B cell (primary cell): ENCODE results near the gene MYO16. TPM values are rescaled to one million over a fixed set of nuclear protein-coding genes. Genes with fewer than 3 reads are reported as not detected.

Experiments
- ATAC-seq: fragments of 200-7000 bp; cut with Tn5 transposase; one replicate; pipeline ENCODE4 v1.10.0; 2021; ENCODE audit warnings: low read depth, mild to moderate bottlenecking, moderate number of reproducible peaks, moderate library complexity
- CTCF ChIA-PET: fragments of 350-600 bp; sonication (Branson Sonifier 250); formaldehyde crosslinking; loops from one replicate; lab custom pipeline; 2021; ENCODE audit warnings: antibody characterized with exemption, inconsistent platforms; lab: Charles Lee
- POLR2A ChIA-PET: fragments of 350-600 bp; sonication (Branson Sonifier 250); formaldehyde crosslinking; loops from one replicate; lab custom pipeline; 2021; ENCODE audit warnings: antibody characterized with exemption; lab: Charles Lee
- DNase-seq: peaks from one replicate; pipeline ENCODE4 v3.0.0; 2013
- H2AFZ ChIP-seq: 2 replicates; pipeline ENCODE4 v1.6.1; 2012; ENCODE audit warnings: mild to moderate bottlenecking, low read depth, low read length; ENCODE audit not compliant: insufficient read depth, poor library complexity, severe bottlenecking
- H3K27ac ChIP-seq, 2 donors: 1 replicate in 1 of 2; 2 replicates in 1 of 2; pipeline ENCODE4 v1.5.1; 2012 to 2013; ENCODE audit warnings: low read length in 2 of 2, mild to moderate bottlenecking in 2 of 2, moderate library complexity in 1 of 2
- H3K27me3 ChIP-seq, 4 experiments: fragments of 200-600 bp in 1 of 4; sonication (generic) in 1 of 4; replicated peaks in 1 of 4; 1 replicate in 2 of 4; 2 replicates in 2 of 4; pipeline versions ENCODE4 v1.6.1 to v1.7.0; 2013 to 2016; ENCODE audit warnings: low read length in 3 of 4, mild to moderate bottlenecking in 2 of 4, mixed read lengths in 1 of 4, moderate library complexity in 1 of 4; ENCODE audit not compliant: insufficient read depth in 4 of 4, control insufficient read depth in 3 of 4; ENCODE audit errors: control extremely low read depth in 1 of 4
- H3K36me3 ChIP-seq, 2 experiments: replicated peaks in 1 of 2; 1 replicate in 1 of 2; 2 replicates in 1 of 2; pipeline versions ENCODE4 v1.6.1 to v1.7.1; 2013; ENCODE audit warnings: low read length in 1 of 2; ENCODE audit not compliant: insufficient read depth in 2 of 2, control insufficient read depth in 1 of 2; ENCODE audit errors: control extremely low read depth in 1 of 2, extremely low read depth in 1 of 2
- H3K4me1 ChIP-seq, 2 donors: fragments of 200-600 bp in 1 of 2; sonication (generic) in 1 of 2; 1 replicate in 1 of 2; 2 replicates in 1 of 2; pipeline versions ENCODE4 v1.5.1 to v1.6.1; 2013 to 2017; ENCODE audit warnings: low read length in 2 of 2; ENCODE audit not compliant: control insufficient read depth in 2 of 2, insufficient read depth in 2 of 2
- H3K4me2 ChIP-seq: replicated peaks from 2 replicates; pipeline ENCODE3; 2012; ENCODE audit warnings: mild to moderate bottlenecking, low read depth, low read length; ENCODE audit not compliant: poor library complexity, severe bottlenecking
- H3K4me3 ChIP-seq, 5 experiments: fragments of 200-600 bp in 1 of 5; sonication (generic) in 1 of 5; 1 replicate in 3 of 5; 2 replicates in 2 of 5; pipeline versions ENCODE4 v1.5.1 to v1.7.0; 2011 to 2016; ENCODE audit warnings: low read length in 4 of 5, mild to moderate bottlenecking in 4 of 5, low read depth in 2 of 5, control low read depth in 1 of 5, moderate library complexity in 1 of 5; ENCODE audit not compliant: insufficient read depth in 1 of 5; ENCODE audit errors: control extremely low read depth in 1 of 5, extremely low read depth in 1 of 5
- H3K79me2 ChIP-seq: fragments of 200-600 bp; sonication (generic); one replicate; pipeline ENCODE4 v1.6.0; 2016; ENCODE audit warnings: low read length; ENCODE audit not compliant: control insufficient read depth, insufficient read depth
- H3K9ac ChIP-seq: fragments of 200-600 bp; sonication (generic); 2 replicates; pipeline ENCODE4 v1.6.1; 2017; ENCODE audit warnings: mild to moderate bottlenecking, low read length, moderate library complexity
- H3K9me3 ChIP-seq, 3 donors: one replicate each; pipeline versions ENCODE4 v1.6.1 to v1.7.1; 2013; ENCODE audit warnings: low read length in 2 of 3; ENCODE audit not compliant: control insufficient read depth in 2 of 3, insufficient read depth in 1 of 3; ENCODE audit errors: control extremely low read depth in 1 of 3
- H4K20me1 ChIP-seq: 2 replicates; pipeline ENCODE4 v1.6.0; 2012; ENCODE audit warnings: mild to moderate bottlenecking, low read length; ENCODE audit not compliant: insufficient read depth, control insufficient read depth, poor library complexity, severe bottlenecking
- H3K27ac Mint-ChIP-seq: one replicate; pipeline ENCODE4 v1.8.0; 2021; ENCODE audit warnings: mixed read lengths
- H3K27me3 Mint-ChIP-seq: one replicate; pipeline ENCODE4 v1.8.0; 2021; ENCODE audit warnings: mixed read lengths
- H3K4me1 Mint-ChIP-seq: one replicate; pipeline ENCODE4 v1.8.0; 2021; ENCODE audit warnings: mixed read lengths
- H3K4me3 Mint-ChIP-seq: one replicate; pipeline ENCODE4 v1.8.0; 2021; ENCODE audit warnings: mixed read lengths
- H3K9me3 Mint-ChIP-seq: one replicate; pipeline ENCODE4 v1.8.0; 2022; ENCODE audit warnings: mixed read lengths; ENCODE audit not compliant: insufficient read depth
- CTCF ChIP-seq: fragments of 200-600 bp; IDR thresholded peaks from one replicate; pipeline ENCODE4 v1.8.0; 2022; ENCODE audit warnings: antibody characterized with exemption, mild to moderate bottlenecking
- EZH2 ChIP-seq: IDR thresholded peaks from 2 replicates; pipeline ENCODE4 v1.6.1; 2012; ENCODE audit warnings: borderline replicate concordance, low read depth, mild to moderate bottlenecking, moderate library complexity, low read length; ENCODE audit not compliant: insufficient read depth, poor library complexity, severe bottlenecking
- WGBS: methylation state at CpG from one replicate; pipeline ENCODE4 v1.1.5; 2013; ENCODE audit warnings: missing lambda C conversion rate; ENCODE audit not compliant: insufficient coverage; 5-methylcytosine and 5-hydroxymethylcytosine counted together
- intact Hi-C: fragments of 100-400 bp; cut with micrococcal nuclease; formaldehyde crosslinking; loops from one replicate; pipeline ENCODE4 v1.10.0; 2022
- polyA plus RNA-seq: library from polyadenylated mRNA; depleted of rRNA; stranded (reverse); fragments of >200 nt; gene quantifications from 2 replicates; pipeline ENCODE4 v1.2.3, GENCODE V29; 2012
- total RNA-seq, 2 donors: library from RNA; stranded (reverse); fragments of 120-200 nt in 1 of 2; gene quantifications; 1 replicate in 1 of 2; 2 replicates in 1 of 2; pipeline versions ENCODE4 v1.2.3 to v1.2.4, GENCODE V29; 2013 to 2022

The MYO16 gene
- total and polyA plus RNA-seq, 2 donors (not counting 1 experiment from before 2014, with no cell fraction given), result not detected

GRCh38 chr13:108993346-108993745 lies 363.9 kb downstream of the MYO16 start:
- Histone ChIP-seq H3K27ac (no peak overlapping the region), H3K4me3 (no peak overlapping the region), H2AFZ (no peak overlapping the region), H3K27me3 (no peaks in the 10 kb centered on the region), H3K4me1 (no peaks in the 10 kb centered on the region), H3K4me2 (no peak overlapping the region), H3K79me2 (no peaks in the 10 kb centered on the region), H4K20me1 (no peaks in the 10 kb centered on the region), H3K36me3 (no peaks in the 10 kb centered on the region), H3K9ac (no peak overlapping the region), H3K9me3 (no peaks in the 10 kb centered on the region)
- no CpG with 5 or more reads among the region's 5 CpGs for WGBS
- DNase-seq (no peak), ATAC-seq (no peak)
- Mint-ChIP-seq H3K9me3 (no peaks in the 10 kb centered on the region), H3K27me3 (no peaks in the 10 kb centered on the region), H3K27ac (no peak overlapping the region), H3K4me3 (no peak overlapping the region), H3K4me1 (no peaks in the 10 kb centered on the region)
- POLR2A ChIA-PET, result no interaction called here
- TF ChIP-seq CTCF, result no peak
- TF ChIP-seq EZH2, result no peak
- intact Hi-C loops, result no loop called here
- CTCF ChIA-PET, result no interaction called here

DNA sequence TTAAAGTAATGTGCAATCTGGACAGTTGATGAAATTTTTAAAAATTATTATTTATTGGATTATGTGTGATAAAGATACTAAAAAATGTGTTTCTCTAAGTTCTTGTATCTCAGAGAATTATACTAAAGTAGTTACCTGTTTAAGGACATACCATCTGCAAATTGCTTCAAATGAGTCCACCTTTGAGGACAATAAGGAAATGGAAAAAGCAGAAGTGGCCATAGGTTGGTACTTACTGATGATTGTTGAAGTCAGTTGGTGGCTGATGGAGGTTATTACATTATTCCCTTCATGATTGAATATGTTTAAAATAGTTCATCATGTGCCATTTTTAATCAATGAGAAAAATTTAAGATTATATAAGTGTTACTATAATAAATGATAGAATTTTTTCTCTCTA lies 367.0 kb downstream of the MYO16 start:
- H3K27me3 Mint-ChIP-seq, result no peaks in the 10 kb centered on the region

More for the DNA sequence above, 367.0 kb downstream of the MYO16 start:
- H3K4me1 Mint-ChIP-seq, result no peaks in the 10 kb centered on the region
- Histone ChIP-seq H3K36me3 (no peaks in the 10 kb centered on the region), H3K27me3 (no peaks in the 10 kb centered on the region), H3K4me3 (no peak overlapping the region), H3K9ac (no peak overlapping the region), H3K9me3 (no peaks in the 10 kb centered on the region), H3K79me2 (no peaks in the 10 kb centered on the region), H4K20me1 (no peaks in the 10 kb centered on the region), H3K4me1 (no peaks in the 10 kb centered on the region), H3K4me2 (no peak overlapping the region), H3K27ac (no peak overlapping the region), H2AFZ (no peak overlapping the region)
- POLR2A ChIA-PET, result no interaction called here
- CTCF ChIA-PET, result interaction anchor here (1.1 kb wide), 1 partner anchor 35 kb away, joined by 3 read pairs; no protein-coding TSS in a partner anchor
- TF ChIP-seq CTCF, result no peak
- no peak for TF ChIP-seq EZH2
- no peak for DNase-seq
- no peak overlapping the region for H3K4me3 Mint-ChIP-seq
- intact Hi-C loops, result no loop called here
- no peak overlapping the region for H3K27ac Mint-ChIP-seq
- no peak for ATAC-seq
- no peaks in the 10 kb centered on the region for H3K9me3 Mint-ChIP-seq
